HTR-8/SVneo (cell line): ENCODE measurements around the gene HIF3A.

ENCODE experiments used
- DNase-seq: peaks from one replicate; pipeline ENCODE4 v3.0.0; 2011; ENCODE audit warnings: low spot score, mixed read lengths; ENCODE audit not compliant: insufficient read length
- FAIRE-seq: peaks from 2 replicates; lab custom pipeline; 2011; peaks lifted over from hg19 to GRCh38; lab: Jason Lieb, UNC

Gene HIF3A

GRCh38 chr19:46392252-46392801 lies 95.5 kb downstream of the HIF3A start:
- FAIRE-seq, result no peak
- no peak for DNase-seq

- no peak for DNase-seq
- FAIRE-seq, result no peak
Measured at GRCh38 chr19:46392837-46393236, 96.0 kb downstream of the HIF3A start.
